ENCODE results near the gene GNG7. TPM values are rescaled to one million over a fixed set of nuclear protein-coding genes. Genes with fewer than 3 reads are reported as not detected.
"Not testable (repeated sequence)": the region's sequence is repeated elsewhere in the genome, so short reads cannot be mapped to it uniquely, and the experiment has no call there.

GNG7 gene
- total and polyA plus RNA-seq, 2 experiments from 2014 or later = 0.11 to 0.13 TPM

DNA sequence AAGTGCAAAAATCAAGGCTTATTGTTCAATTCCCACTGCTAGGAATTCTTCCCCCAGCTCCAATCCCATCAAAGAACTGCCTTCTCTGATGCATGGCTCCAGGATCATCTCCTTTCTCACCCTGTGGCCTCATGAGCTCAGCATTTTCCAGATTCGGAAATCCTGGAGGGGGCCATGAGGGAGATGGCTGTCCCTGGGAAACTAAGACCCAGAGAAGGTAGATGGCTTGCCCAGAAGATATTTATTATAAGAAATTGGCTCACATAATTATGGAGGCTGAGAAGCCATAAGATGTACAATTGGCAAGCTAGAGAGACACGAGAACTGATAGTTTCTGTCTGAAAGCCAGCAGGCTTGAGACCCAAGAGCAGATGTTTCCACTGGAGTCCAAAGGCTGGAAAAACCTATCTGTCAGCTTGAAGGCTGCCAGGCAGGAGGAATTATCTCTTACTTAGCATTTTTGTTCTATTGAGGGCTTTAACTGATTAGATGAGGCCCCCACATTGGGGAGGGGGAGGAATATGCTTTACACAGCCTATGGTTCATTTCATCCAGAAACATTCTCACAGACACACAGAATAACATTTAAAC lies 168.0 kb downstream of the GNG7 start:
- WGBS, 2 experiments (ENCODE audit: low coverage in 1 of 2, low lambda C conversion rate in 2 of 2, missing lambda C conversion rate in 2 of 2) = 60 to 65% methylated on average over 2 of the region's 2 CpGs
- H3K4me2 ChIP-seq (ENCODE audit: unreplicated experiment) = no peak overlapping the region
- H3K36me3 ChIP-seq (ENCODE audit: low read depth) = no peaks in the 10 kb centered on the region
- TF ChIP-seq EZH2phosphoT487 (IDR thresholded peaks at IDR 0.05; ENCODE audit: insufficient read depth, low read depth) (no peak), EZH2 (IDR thresholded peaks at IDR 0.05; ENCODE audit: insufficient read depth, poor library complexity, severe bottlenecking) (no peak)
- H3K27me3 ChIP-seq (replicated peaks; ENCODE audit: insufficient read depth) = no peaks in the 10 kb centered on the region
- H3K27ac ChIP-seq = no peak overlapping the region
- H3K9me2 ChIP-seq (ENCODE audit: insufficient read depth) = no peaks in the 10 kb centered on the region
- H2AFZ ChIP-seq = no peak overlapping the region
- H3K4me3 ChIP-seq = no peak overlapping the region
- H3F3A ChIP-seq (ENCODE audit: insufficient read depth) = peaks cover 32% of the 10 kb centered on the region
- no peak overlapping the region for H3K9ac ChIP-seq
- in situ Hi-C loops (cut with MboI) = loop anchor here (5.0 kb wide), 1 partner anchor 47 kb away; no protein-coding TSS in a partner anchor
- DNase-seq = no peak
- H4K20me1 ChIP-seq (ENCODE audit: insufficient read depth) = no peaks in the 10 kb centered on the region
- no peaks in the 10 kb centered on the region for H3K79me2 ChIP-seq (ENCODE audit: insufficient read depth)
- peaks cover 11% of the 10 kb centered on the region for H3K4me1 ChIP-seq (ENCODE audit: insufficient read depth)
- H3K9me3 ChIP-seq (ENCODE audit: low read depth) = no peaks in the 10 kb centered on the region

DNA sequence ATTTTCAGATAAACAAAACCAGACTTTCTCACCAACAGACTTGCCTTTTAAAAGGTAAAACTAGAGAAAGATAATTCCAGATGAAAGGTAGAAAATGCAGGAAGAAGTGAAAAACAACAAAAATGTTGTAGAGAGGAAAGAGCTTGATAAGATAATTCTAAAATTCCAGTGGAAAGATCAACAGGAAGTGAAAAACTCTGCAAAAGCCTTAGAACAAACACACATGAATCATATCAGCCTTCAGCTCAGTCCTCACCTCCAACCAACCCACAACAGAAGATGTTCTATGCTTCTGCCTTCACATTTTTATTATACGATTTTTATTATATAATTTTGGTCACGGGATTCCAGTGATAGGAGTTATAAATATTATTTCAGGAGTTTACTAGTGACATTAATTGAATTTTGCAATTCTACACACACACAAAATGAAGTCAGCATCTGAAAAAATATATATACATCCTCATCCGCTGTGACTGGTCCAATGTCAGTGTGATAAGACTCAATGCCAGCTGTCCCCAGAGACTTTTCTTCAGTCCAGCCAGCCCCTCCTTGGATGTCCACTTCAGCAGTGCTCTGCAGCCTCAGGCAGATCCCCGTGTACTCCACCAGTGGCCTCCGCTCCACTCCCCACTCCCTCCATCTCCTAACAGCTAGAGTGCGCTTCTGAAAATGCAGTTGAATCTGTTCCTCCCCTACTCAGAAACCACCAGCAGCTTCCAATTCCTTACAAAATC lies 168.6 kb downstream of the GNG7 start:
- Histone ChIP-seq H3K27me3 (replicated peaks; ENCODE audit: insufficient read depth) (no peaks in the 10 kb centered on the region), H3F3A (ENCODE audit: insufficient read depth) (peaks cover 37% of the 10 kb centered on the region), H3K4me2 (ENCODE audit: unreplicated experiment) (peak overlapping the region; percentile 14), H4K20me1 (ENCODE audit: insufficient read depth) (no peaks in the 10 kb centered on the region), H3K36me3 (ENCODE audit: low read depth) (no peaks in the 10 kb centered on the region), H3K9ac (no peak overlapping the region), H3K4me3 (no peak overlapping the region), H3K27ac (peak overlapping the region; percentile 55), H3K9me3 (ENCODE audit: low read depth) (no peaks in the 10 kb centered on the region), H3K9me2 (ENCODE audit: insufficient read depth) (no peaks in the 10 kb centered on the region), H2AFZ (no peak overlapping the region), H3K4me1 (ENCODE audit: insufficient read depth) (peaks cover 17% of the 10 kb centered on the region), H3K79me2 (ENCODE audit: insufficient read depth) (no peaks in the 10 kb centered on the region)
- 83 to 84% methylated on average over 6 of the region's 6 CpGs for WGBS, 2 experiments (ENCODE audit: low coverage in 1 of 2, low lambda C conversion rate in 2 of 2, missing lambda C conversion rate in 2 of 2)
- no peak for TF ChIP-seq EZH2 (IDR thresholded peaks at IDR 0.05; ENCODE audit: insufficient read depth, poor library complexity, severe bottlenecking)
- TF ChIP-seq EZH2phosphoT487 (IDR thresholded peaks at IDR 0.05; ENCODE audit: insufficient read depth, low read depth) = no peak
- no peak for DNase-seq
- in situ Hi-C loops (cut with MboI) = no loop called here

DNA sequence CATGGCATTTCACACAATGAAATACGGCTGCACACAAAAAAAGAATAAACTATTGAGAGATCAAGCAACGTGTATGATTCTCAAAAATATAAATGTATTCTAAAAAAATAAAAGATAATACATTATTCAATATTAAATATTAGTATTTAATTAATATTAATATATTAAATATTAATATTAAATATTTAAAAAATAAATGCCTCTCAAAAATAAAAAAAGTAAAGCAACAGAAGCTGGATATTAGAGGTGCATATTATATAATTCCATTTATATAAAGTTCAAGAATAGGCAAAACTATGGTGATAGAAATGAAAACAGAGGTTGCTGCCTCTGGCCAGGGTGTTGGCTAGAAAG lies 169.4 kb downstream of the GNG7 start:
- H3K9me3 ChIP-seq (ENCODE audit: low read depth) = no peaks in the 10 kb centered on the region
- H3K4me3 ChIP-seq = no peak overlapping the region
- no peak overlapping the region for H2AFZ ChIP-seq
- WGBS, 2 experiments (ENCODE audit: low coverage in 1 of 2, low lambda C conversion rate in 2 of 2, missing lambda C conversion rate in 2 of 2) = 2 to 5% methylated on average over 2 of the region's 2 CpGs
- no peaks in the 10 kb centered on the region for H4K20me1 ChIP-seq (ENCODE audit: insufficient read depth)
- no peaks in the 10 kb centered on the region for H3K27me3 ChIP-seq (replicated peaks; ENCODE audit: insufficient read depth)
- peak overlapping the region; percentile 55 for H3K27ac ChIP-seq
- H3K36me3 ChIP-seq (ENCODE audit: low read depth) = no peaks in the 10 kb centered on the region
- peaks cover 20% of the 10 kb centered on the region for H3K4me1 ChIP-seq (ENCODE audit: insufficient read depth)
- no peaks in the 10 kb centered on the region for H3K9me2 ChIP-seq (ENCODE audit: insufficient read depth)
- H3K9ac ChIP-seq = no peak overlapping the region
- peaks cover 40% of the 10 kb centered on the region for H3F3A ChIP-seq (ENCODE audit: insufficient read depth)
- peak overlapping the region; percentile 14 for H3K4me2 ChIP-seq (ENCODE audit: unreplicated experiment)
- DNase-seq = no peak
- TF ChIP-seq EZH2phosphoT487 (IDR thresholded peaks at IDR 0.05; ENCODE audit: insufficient read depth, low read depth) (no peak), EZH2 (IDR thresholded peaks at IDR 0.05; ENCODE audit: insufficient read depth, poor library complexity, severe bottlenecking) (no peak)
- H3K79me2 ChIP-seq (ENCODE audit: insufficient read depth) = no peaks in the 10 kb centered on the region
- in situ Hi-C loops (cut with MboI) = no loop called here

DNA sequence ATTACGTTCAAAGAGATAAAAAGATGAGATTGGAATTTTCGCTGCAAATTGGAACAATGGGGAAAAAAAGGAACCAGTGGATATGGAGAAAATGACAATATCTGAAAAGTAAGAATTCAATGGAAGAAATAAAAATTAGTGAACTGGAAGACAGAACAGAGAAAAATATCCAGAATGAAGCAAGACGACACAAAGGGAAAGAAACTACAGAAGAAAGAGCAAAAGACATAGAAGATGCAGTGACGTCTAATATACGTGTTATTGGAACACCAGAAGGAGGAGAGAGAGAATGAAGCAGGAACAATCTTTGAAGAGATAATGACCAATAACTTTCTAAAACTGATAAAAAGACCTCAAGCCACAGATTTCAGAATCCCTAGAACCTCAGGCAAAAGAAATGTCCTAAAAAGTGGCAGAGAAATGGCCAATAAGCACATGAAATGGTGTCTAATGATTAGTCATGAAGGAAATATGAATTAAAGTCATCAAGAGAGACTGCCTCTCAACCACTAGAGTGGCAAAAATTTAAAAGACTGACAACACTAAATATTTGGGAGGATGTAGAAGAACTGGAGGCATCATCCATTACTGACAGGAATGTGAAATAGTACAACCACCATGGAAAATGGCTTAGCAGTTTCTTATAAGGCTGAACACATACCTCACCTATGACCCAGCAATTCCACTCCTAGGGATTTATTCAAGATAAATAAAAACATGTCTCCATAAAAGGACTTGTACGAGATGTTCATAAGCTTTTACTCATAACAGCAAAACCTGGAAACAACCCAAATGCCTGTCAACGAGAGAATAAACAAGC lies 170.0 kb downstream of the GNG7 start:
- H3K9me3 ChIP-seq (ENCODE audit: low read depth) = no peaks in the 10 kb centered on the region
- no peaks in the 10 kb centered on the region for H3K27me3 ChIP-seq (replicated peaks; ENCODE audit: insufficient read depth)
- peak overlapping the region; percentile 55 for H3K27ac ChIP-seq
- in situ Hi-C loops (cut with MboI) = no loop called here
- no peaks in the 10 kb centered on the region for H3K9me2 ChIP-seq (ENCODE audit: insufficient read depth)
- no peak overlapping the region for H3K9ac ChIP-seq
- no peaks in the 10 kb centered on the region for H4K20me1 ChIP-seq (ENCODE audit: insufficient read depth)
- no peaks in the 10 kb centered on the region for H3K36me3 ChIP-seq (ENCODE audit: low read depth)
- peaks cover 20% of the 10 kb centered on the region for H3K4me1 ChIP-seq (ENCODE audit: insufficient read depth)
- no peaks in the 10 kb centered on the region for H3K79me2 ChIP-seq (ENCODE audit: insufficient read depth)
- no peak overlapping the region for H3K4me3 ChIP-seq
- H3F3A ChIP-seq (ENCODE audit: insufficient read depth) = peaks cover 40% of the 10 kb centered on the region
- 66 to 67% methylated on average over 7 of the region's 7 CpGs for WGBS, 2 experiments (ENCODE audit: low coverage in 1 of 2, low lambda C conversion rate in 2 of 2, missing lambda C conversion rate in 2 of 2)
- peak; percentile 82 for DNase-seq
- no peak for TF ChIP-seq EZH2 (IDR thresholded peaks at IDR 0.05; ENCODE audit: insufficient read depth, poor library complexity, severe bottlenecking)
- H2AFZ ChIP-seq = no peak overlapping the region
- H3K4me2 ChIP-seq (ENCODE audit: unreplicated experiment) = peak overlapping the region; percentile 18

DNA sequence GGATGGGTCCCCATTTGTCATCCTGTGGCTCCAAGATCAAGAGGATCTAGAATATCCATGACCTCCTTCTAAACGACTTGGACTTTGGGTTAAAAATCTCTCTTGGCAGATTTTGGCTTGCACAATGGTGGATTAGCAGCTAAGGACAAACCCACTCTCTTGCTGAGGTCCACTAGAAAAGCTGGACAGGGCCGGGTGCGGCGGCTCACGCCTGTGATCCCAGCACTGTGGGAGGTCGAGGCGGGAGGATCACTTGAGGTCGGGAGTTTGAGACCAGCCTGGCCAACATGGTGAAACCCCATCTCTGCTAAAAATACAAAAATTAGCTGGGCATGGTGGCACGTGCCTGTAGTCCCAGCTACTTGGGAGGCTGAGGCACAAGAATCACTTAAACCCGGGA lies 172.6 kb downstream of the GNG7 start:
- H3K27me3 ChIP-seq (replicated peaks; ENCODE audit: insufficient read depth); H4K20me1 ChIP-seq (ENCODE audit: insufficient read depth); H3K79me2 ChIP-seq (ENCODE audit: insufficient read depth); H3K4me3 ChIP-seq; H3K9me2 ChIP-seq (ENCODE audit: insufficient read depth); H3K36me3 ChIP-seq (ENCODE audit: low read depth); DNase-seq; H3K9ac ChIP-seq; H3K4me2 ChIP-seq (ENCODE audit: unreplicated experiment); in situ Hi-C loops (cut with MboI); H2AFZ ChIP-seq; H3K9me3 ChIP-seq (ENCODE audit: low read depth): not testable (repeated sequence)
- Histone ChIP-seq H3K27ac (peak overlapping the region; percentile 81), H3F3A (ENCODE audit: insufficient read depth) (peaks cover 45% of the 10 kb centered on the region), H3K4me1 (ENCODE audit: insufficient read depth) (peaks cover 29% of the 10 kb centered on the region)
- 82 to 88% methylated on average over 6 to 10 of the region's 10 CpGs for WGBS, 2 experiments (ENCODE audit: low coverage in 1 of 2, low lambda C conversion rate in 2 of 2, missing lambda C conversion rate in 2 of 2)
